Fibroblast of villous mesenchyme (primary cell): ENCODE measurements around the gene SYTL4. TPM values are rescaled to one million over a fixed set of nuclear protein-coding genes. Genes with fewer than 3 reads are reported as not detected.
"Not testable (repeated sequence)": the region's sequence is repeated elsewhere in the genome, so short reads cannot be mapped to it uniquely, and the experiment has no call there.

ENCODE experiments used
- DNase-seq: peaks from one replicate; pipeline ENCODE4 v3.0.0-alpha.2; 2010; ENCODE audit warnings: low read depth
- H3K4me3 ChIP-seq: 2 replicates; pipeline ENCODE4 v1.5.1; 2011; ENCODE audit warnings: low read depth, mild to moderate bottlenecking, low read length
- CTCF ChIP-seq: IDR thresholded peaks from 2 replicates; pipeline ENCODE4 v1.5.1; 2012; ENCODE audit warnings: low read depth, mild to moderate bottlenecking, low read length; ENCODE audit not compliant: insufficient read depth
- total RNA-seq: library from RNA; depleted of rRNA; stranded (reverse); fragments of >200 nt; gene quantifications from 2 replicates; pipeline ENCODE4 v1.2.3, GENCODE V29; 2012

Gene SYTL4
- total RNA-seq, result 4.3 and 32.9 TPM in 2 replicates

- peak within 1 kb of the TSS; percentile 84 for H3K4me3 ChIP-seq
- TF ChIP-seq CTCF, result no peak
- DNase-seq, result peak; percentile 22
Measured at GRCh38 chrX:100731441-100732281, at the start of gene SYTL4. TSS of gene SYTL4 (minus strand) at chrX:100732121. CDS start at chrX:100702037, 30,084 bp downstream.

GRCh38 chrX:100769439-100769838 lies 37.5 kb upstream of the SYTL4 start:
- H3K4me3 ChIP-seq, result not testable (repeated sequence)

GRCh38 chrX:100768679-100769338 lies 36.9 kb upstream of the SYTL4 start:
- peak; percentile 99 for TF ChIP-seq CTCF
- peak; percentile 72 for DNase-seq
- no peak overlapping the region for H3K4me3 ChIP-seq

More at GRCh38 chrX:100769439-100769838, 37.5 kb upstream of the SYTL4 start:
- DNase-seq, result not testable (repeated sequence)

- peak; percentile 19 for DNase-seq
- H3K4me3 ChIP-seq, result no peak overlapping the region
- TF ChIP-seq CTCF, result no peak
Measured at GRCh38 chrX:100750883-100751282, 19.0 kb upstream of the SYTL4 start.

GRCh38 chrX:100748108-100748507 lies 16.2 kb upstream of the SYTL4 start:
- no peak for TF ChIP-seq CTCF
- no peak for DNase-seq
- no peak overlapping the region for H3K4me3 ChIP-seq

GRCh38 chrX:100747703-100748102 lies 15.8 kb upstream of the SYTL4 start:
- no peak for TF ChIP-seq CTCF
- no peak overlapping the region for H3K4me3 ChIP-seq
- DNase-seq, result no peak

- no peak for TF ChIP-seq CTCF
- H3K4me3 ChIP-seq, result no peak overlapping the region
- DNase-seq, result peak; percentile 35
Measured at GRCh38 chrX:100747090-100747489, 15.2 kb upstream of the SYTL4 start.
